Panc1 (cell line): Measurements from ENCODE around the gene KXD1. TPM values are rescaled to one million over a fixed set of nuclear protein-coding genes. Genes with fewer than 3 reads are reported as not detected.
A peak's percentile ranks its signal among the peaks of the same experiment; 100 is the strongest.

Source experiments
- ATAC-seq: fragments of 200-7000 bp; cut with Tn5 transposase; 2 replicates; pipeline ENCODE4 v1.9.1; 2020; ENCODE audit warnings: mild to moderate bottlenecking, moderate library complexity
- Bru-seq: library from RNA; stranded (reverse); fragments of 400-500 nt; gene quantifications from one replicate; lab custom pipeline; 2021; lab: Mats Ljungman, UMichigan
- BruChase-seq, 2 experiments: library from RNA; stranded (reverse); fragments of 400-500 nt; gene quantifications; one replicate each; lab custom pipeline; 2021; lab: Mats Ljungman, UMichigan
- BruUV-seq: library from RNA; stranded (reverse); fragments of 400-500 nt; replicated peaks from 2 replicates; lab custom pipeline; 2021; lab: Mats Ljungman, UMichigan
- CTCF ChIA-PET: fragments of 300-600 bp; sonication (Branson Sonifier 250); formaldehyde crosslinking; loops from one replicate; lab custom pipeline; 2022; ENCODE audit warnings: antibody characterized with exemption; lab: Charles Lee
- POLR2A ChIA-PET: fragments of 300-600 bp; sonication (Branson Sonifier 250); formaldehyde crosslinking; loops from one replicate; lab custom pipeline; 2022; ENCODE audit warnings: antibody characterized with exemption; lab: Charles Lee
- DNase-seq: peaks from one replicate; pipeline ENCODE4 v3.0.0-alpha.2; 2010; ENCODE audit warnings: low read depth, low spot score
- H3K27ac ChIP-seq: 2 replicates; pipeline ENCODE4 v1.5.1; 2011; ENCODE audit warnings: mild to moderate bottlenecking, low read length, inconsistent platforms
- H3K27me3 ChIP-seq: fragments of 200-500 bp; sonication (Bioruptor generic); 2 replicates; pipeline ENCODE4 v1.6.0; 2014; ENCODE audit warnings: low read length, inconsistent platforms; ENCODE audit not compliant: control insufficient read depth, insufficient read depth
- H3K36me3 ChIP-seq: fragments of 200-500 bp; sonication (Bioruptor generic); 2 replicates; pipeline ENCODE4 v1.5.1; 2014; ENCODE audit warnings: inconsistent platforms, mild to moderate bottlenecking, low read length, moderate library complexity; ENCODE audit not compliant: control insufficient read depth, insufficient read depth
- H3K4me1 ChIP-seq: 2 replicates; pipeline ENCODE4 v1.5.1; 2011; ENCODE audit warnings: inconsistent platforms, mild to moderate bottlenecking, low read length, moderate library complexity; ENCODE audit not compliant: control insufficient read depth, insufficient read depth
- H3K4me3 ChIP-seq, 2 experiments: 2 replicates each; pipeline ENCODE4 v1.5.1; 2011 to 2012; ENCODE audit warnings: low read depth in 2 of 2, low read length in 2 of 2, mild to moderate bottlenecking in 2 of 2, inconsistent platforms in 1 of 2, moderate library complexity in 1 of 2
- H3K9me3 ChIP-seq: fragments of 200-500 bp; sonication (Bioruptor generic); 2 replicates; pipeline ENCODE4 v1.5.1; 2014; ENCODE audit warnings: low read depth, mild to moderate bottlenecking, inconsistent platforms, low read length, moderate library complexity; ENCODE audit not compliant: control insufficient read depth, insufficient read depth
- POLR2AphosphoS5 ChIP-seq: IDR thresholded peaks from 2 replicates; pipeline ENCODE4 v1.6.1; 2012; ENCODE audit warnings: mild to moderate bottlenecking, low read depth, low read length, moderate library complexity
- SIN3A ChIP-seq: IDR thresholded peaks from 2 replicates; pipeline ENCODE4 v1.6.1; 2012; ENCODE audit warnings: low read depth, mild to moderate bottlenecking, low read length, moderate library complexity, borderline replicate concordance; ENCODE audit not compliant: insufficient read depth
- TCF7L2 ChIP-seq: IDR thresholded peaks from 2 replicates; pipeline ENCODE4 v1.6.1; 2011; ENCODE audit warnings: mild to moderate bottlenecking, low read depth, low read length, inconsistent platforms
- in situ Hi-C: cut with HindIII; loops from 2 replicates; pipeline ENCODE4 v1.10.0; 2016; ENCODE audit warnings: low sequenced_read_pairs, low pct_unique_long_range_greater_than_20kb
- intact Hi-C: fragments of 100-400 bp; cut with micrococcal nuclease; formaldehyde crosslinking; loops from one replicate; pipeline ENCODE4 v1.10.0; 2022; ENCODE audit not compliant: unreplicated experiment
- long read RNA-seq: library from polyadenylated mRNA; unstranded; transcript quantifications from one replicate; pipeline ENCODE4 v2.0.0, GENCODE V29; 2021; ENCODE audit not compliant: unreplicated experiment
- polyA plus RNA-seq: library from polyadenylated mRNA; unstranded; fragments of >200 nt; gene quantifications from one replicate; pipeline ENCODE4 v1.2.1, GENCODE V29; 2012; ENCODE audit warnings: missing spikeins; ENCODE audit not compliant: insufficient read length
- total RNA-seq: library from RNA; stranded (reverse); gene quantifications from one replicate; pipeline ENCODE4 v1.2.1, GENCODE V29; 2021; ENCODE audit not compliant: unreplicated experiment
- TF ChIP-seq, protein P1 (sequence below), 2 experiments: IDR thresholded peaks; 2 replicates each; pipeline ENCODE4 v1.6.1; 2011 to 2012; ENCODE audit warnings: low read depth in 2 of 2, control low read depth in 1 of 2, low read length in 1 of 2, mild to moderate bottlenecking in 1 of 2, moderate library complexity in 1 of 2; ENCODE audit not compliant: insufficient read depth in 1 of 2
- TF ChIP-seq, protein P2 (sequence below): fragments of 450-650 bp; IDR thresholded peaks from 2 replicates; pipeline ENCODE4 v1.5.1; 2017; ENCODE audit warnings: mild to moderate bottlenecking

Gene KXD1, protein sequence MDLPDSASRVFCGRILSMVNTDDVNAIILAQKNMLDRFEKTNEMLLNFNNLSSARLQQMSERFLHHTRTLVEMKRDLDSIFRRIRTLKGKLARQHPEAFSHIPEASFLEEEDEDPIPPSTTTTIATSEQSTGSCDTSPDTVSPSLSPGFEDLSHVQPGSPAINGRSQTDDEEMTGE
- total RNA-seq (106 TPM), Bru-seq, nascent RNA (percentile 71 among the genes with signal in this experiment), BruChase-seq, experiment 1, labeled RNA remaining after a 2-hour chase (percentile 81 among the genes with signal in this experiment), BruChase-seq, experiment 2, labeled RNA remaining after a 6-hour chase (percentile 85 among the genes with signal in this experiment)
- polyA plus RNA-seq: 143 TPM
- long read RNA-seq, transcript KXD1-201 (5 exons, 1,426 nt): major isoform, 74 of 136 reads
- long read RNA-seq, transcript KXD1-205 (4 exons, 686 nt): minor isoform, 5 of 136 reads
- long read RNA-seq, partial matches to known transcripts: 46 of 136 reads
- long read RNA-seq, other reads (novel, unspliced or antisense): 8 of 136 reads

DNA sequence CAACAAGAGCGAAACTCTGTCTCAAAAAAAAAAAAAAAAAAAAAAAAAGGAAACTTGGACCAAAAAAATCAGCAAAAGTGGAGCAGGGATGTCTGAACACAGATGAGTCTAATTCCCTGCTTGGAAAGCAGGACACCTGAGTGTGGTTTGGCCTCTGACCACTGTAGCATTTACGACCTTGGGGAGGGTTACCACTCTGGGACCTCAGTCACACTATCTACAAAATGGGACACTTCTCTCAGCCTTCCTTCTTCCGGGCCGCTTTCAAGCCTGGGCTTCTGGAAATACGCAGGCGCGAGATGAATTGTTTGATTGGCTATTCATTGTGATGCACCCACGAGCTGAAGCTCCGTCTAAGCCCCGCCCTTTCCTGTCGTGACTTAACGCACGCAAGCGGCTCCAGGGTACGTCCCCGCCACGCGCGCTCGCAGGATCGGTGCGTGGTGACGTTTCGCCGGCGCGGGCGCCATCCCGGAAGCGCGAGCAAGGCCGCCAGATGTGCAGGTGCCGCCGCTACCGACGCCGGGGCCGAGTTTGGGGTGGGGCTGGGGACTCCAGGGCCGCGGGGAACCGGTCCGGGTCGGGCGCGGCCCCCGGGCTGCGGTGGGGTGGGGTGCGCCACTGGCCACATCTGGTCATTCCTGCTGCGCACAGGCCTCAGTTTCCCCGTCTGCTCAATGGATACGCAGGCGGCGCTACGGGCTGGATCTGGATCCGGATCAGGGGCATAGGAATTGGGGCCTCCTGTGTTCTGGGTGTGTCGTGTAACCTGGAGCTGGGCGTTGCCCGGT is at the start of gene KXD1:
Gene KXD1 (plus strand): TSS at position 460 of the 791 bp plus-strand sequence. CDS start 4,187 bp downstream, outside the sequence.
- TF ChIP-seq SIN3A: peak; percentile 90; the same call in 1 of the 2 replicates
- TF ChIP-seq, protein P1, sequence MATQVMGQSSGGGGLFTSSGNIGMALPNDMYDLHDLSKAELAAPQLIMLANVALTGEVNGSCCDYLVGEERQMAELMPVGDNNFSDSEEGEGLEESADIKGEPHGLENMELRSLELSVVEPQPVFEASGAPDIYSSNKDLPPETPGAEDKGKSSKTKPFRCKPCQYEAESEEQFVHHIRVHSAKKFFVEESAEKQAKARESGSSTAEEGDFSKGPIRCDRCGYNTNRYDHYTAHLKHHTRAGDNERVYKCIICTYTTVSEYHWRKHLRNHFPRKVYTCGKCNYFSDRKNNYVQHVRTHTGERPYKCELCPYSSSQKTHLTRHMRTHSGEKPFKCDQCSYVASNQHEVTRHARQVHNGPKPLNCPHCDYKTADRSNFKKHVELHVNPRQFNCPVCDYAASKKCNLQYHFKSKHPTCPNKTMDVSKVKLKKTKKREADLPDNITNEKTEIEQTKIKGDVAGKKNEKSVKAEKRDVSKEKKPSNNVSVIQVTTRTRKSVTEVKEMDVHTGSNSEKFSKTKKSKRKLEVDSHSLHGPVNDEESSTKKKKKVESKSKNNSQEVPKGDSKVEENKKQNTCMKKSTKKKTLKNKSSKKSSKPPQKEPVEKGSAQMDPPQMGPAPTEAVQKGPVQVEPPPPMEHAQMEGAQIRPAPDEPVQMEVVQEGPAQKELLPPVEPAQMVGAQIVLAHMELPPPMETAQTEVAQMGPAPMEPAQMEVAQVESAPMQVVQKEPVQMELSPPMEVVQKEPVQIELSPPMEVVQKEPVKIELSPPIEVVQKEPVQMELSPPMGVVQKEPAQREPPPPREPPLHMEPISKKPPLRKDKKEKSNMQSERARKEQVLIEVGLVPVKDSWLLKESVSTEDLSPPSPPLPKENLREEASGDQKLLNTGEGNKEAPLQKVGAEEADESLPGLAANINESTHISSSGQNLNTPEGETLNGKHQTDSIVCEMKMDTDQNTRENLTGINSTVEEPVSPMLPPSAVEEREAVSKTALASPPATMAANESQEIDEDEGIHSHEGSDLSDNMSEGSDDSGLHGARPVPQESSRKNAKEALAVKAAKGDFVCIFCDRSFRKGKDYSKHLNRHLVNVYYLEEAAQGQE (IDR thresholded peaks at IDR 0.05; ENCODE audit: insufficient read depth in 1 of 2, low read depth in 2 of 2, low read length in 1 of 2): no peak
- no peak for TF ChIP-seq TCF7L2
- TF ChIP-seq, protein P2, sequence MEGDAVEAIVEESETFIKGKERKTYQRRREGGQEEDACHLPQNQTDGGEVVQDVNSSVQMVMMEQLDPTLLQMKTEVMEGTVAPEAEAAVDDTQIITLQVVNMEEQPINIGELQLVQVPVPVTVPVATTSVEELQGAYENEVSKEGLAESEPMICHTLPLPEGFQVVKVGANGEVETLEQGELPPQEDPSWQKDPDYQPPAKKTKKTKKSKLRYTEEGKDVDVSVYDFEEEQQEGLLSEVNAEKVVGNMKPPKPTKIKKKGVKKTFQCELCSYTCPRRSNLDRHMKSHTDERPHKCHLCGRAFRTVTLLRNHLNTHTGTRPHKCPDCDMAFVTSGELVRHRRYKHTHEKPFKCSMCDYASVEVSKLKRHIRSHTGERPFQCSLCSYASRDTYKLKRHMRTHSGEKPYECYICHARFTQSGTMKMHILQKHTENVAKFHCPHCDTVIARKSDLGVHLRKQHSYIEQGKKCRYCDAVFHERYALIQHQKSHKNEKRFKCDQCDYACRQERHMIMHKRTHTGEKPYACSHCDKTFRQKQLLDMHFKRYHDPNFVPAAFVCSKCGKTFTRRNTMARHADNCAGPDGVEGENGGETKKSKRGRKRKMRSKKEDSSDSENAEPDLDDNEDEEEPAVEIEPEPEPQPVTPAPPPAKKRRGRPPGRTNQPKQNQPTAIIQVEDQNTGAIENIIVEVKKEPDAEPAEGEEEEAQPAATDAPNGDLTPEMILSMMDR: no peak
- peak; percentile 82 for TF ChIP-seq POLR2AphosphoS5
- H3K4me3 ChIP-seq: peak within 1 kb of the TSS; percentile 89 to 94
- intact Hi-C loops: no loop called here
- H3K4me1 ChIP-seq: 0 out of 2 replicates have a peak, but pooled peaks cover 5% of the 10 kb centered on the region
- H3K27ac ChIP-seq: peak within 1 kb of the TSS; percentile 96
- peaks cover 5% of the 10 kb centered on the region; the same call in 1 of the 2 replicates for H3K36me3 ChIP-seq
- ChIA-PET CTCF (no interaction called here), POLR2A (interaction anchor here (0.6 to 0.7 kb wide), 3 partner anchors 118 to 224 kb away, joined by 4 to 14 read pairs (median 6); no protein-coding TSS in a partner anchor)
- no TSS peak for BruUV-seq
- no peaks in the 10 kb centered on the region for H3K9me3 ChIP-seq
- DNase-seq: peak; percentile 87
- in situ Hi-C loops: no loop called here
- no peaks in the 10 kb centered on the region for H3K27me3 ChIP-seq
- ATAC-seq: peak; percentile 99

DNA sequence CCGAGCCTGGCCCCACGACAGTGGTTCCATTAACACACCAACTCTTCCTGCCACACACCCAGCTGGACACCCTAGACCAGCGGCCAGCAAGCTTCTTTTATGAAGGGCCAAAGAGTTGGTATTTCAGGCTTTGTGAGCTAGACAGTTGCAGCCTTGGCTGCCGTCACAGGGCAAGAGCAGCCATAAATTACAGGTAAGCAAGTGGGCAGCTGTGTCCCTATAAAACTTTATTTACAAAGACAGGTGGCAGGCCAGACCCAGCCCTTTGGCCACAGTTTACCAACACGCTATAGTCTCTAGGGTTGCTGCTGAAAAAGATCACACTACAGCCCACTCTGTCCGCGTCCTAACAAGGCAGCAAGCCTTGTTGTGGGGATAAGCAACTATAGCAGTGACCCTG is 49.1 kb upstream of the KXD1 start:
- Histone ChIP-seq H3K9me3 (no peaks in the 10 kb centered on the region), H3K4me3 (no peak overlapping the region), H3K36me3 (no peaks in the 10 kb centered on the region), H3K27me3 (no peaks in the 10 kb centered on the region), H3K4me1 (peaks cover 21% of the 10 kb centered on the region), H3K27ac (no peak overlapping the region)
- in situ Hi-C loops: no loop called here
- no peak for DNase-seq
- ChIA-PET CTCF (interaction anchor here (1.5 kb wide), 1 partner anchor 12 kb away, joined by 3 read pairs; no protein-coding TSS in a partner anchor), POLR2A (interaction anchor here (0.8 kb wide), 1 partner anchor 19 kb away, joined by 9 read pairs; no protein-coding TSS in a partner anchor)
- intact Hi-C loops: no loop called here
- no TSS peak for BruUV-seq
- no peak for ATAC-seq
- TF ChIP-seq TCF7L2: no peak
- TF ChIP-seq POLR2AphosphoS5: no peak
- TF ChIP-seq SIN3A: no peak
- TF ChIP-seq, protein P2: no peak
- TF ChIP-seq, protein P1 (IDR thresholded peaks at IDR 0.05; ENCODE audit: insufficient read depth in 1 of 2, low read depth in 2 of 2, low read length in 1 of 2): no peak
